GM23338 (cell line): ENCODE data around the gene ANKRD49. TPM values are rescaled to one million over a fixed set of nuclear protein-coding genes. Genes with fewer than 3 reads are reported as not detected.
"Not testable (repeated sequence)": the region's sequence is repeated elsewhere in the genome, so short reads cannot be mapped to it uniquely, and the experiment has no call there.

Source experiments
- ATAC-seq: fragments of 200-7000 bp; cut with Tn5 transposase; 3 replicates; pipeline ENCODE4 v1.9.1; 2020
- DNase-seq: peaks from one replicate; pipeline ENCODE4 v3.0.0-alpha.2; 2015; ENCODE audit warnings: low spot score
- H2AFZ ChIP-seq: fragments of 200-600 bp; sonication (generic); 2 replicates; pipeline ENCODE4 v1.8.0; 2016; ENCODE audit warnings: antibody characterized with exemption, mild to moderate bottlenecking, moderate library complexity
- H3F3A ChIP-seq: fragments of 200-600 bp; sonication (generic); replicated peaks from 2 replicates; pipeline ENCODE4 v1.8.0; 2017; ENCODE audit warnings: antibody characterized with exemption, mixed run types, low read depth
- H3K27ac ChIP-seq: fragments of 200-600 bp; sonication (generic); 2 replicates; pipeline ENCODE4 v1.6.1; 2016; ENCODE audit warnings: low read depth
- H3K27me3 ChIP-seq: fragments of 200-600 bp; sonication (generic); 2 replicates; pipeline ENCODE4 v1.8.0; 2016; ENCODE audit warnings: mild to moderate bottlenecking, mixed run types, moderate library complexity; ENCODE audit not compliant: insufficient read depth
- H3K36me3 ChIP-seq: fragments of 200-600 bp; sonication (generic); 2 replicates; pipeline ENCODE4 v1.8.0; 2016; ENCODE audit warnings: mild to moderate bottlenecking; ENCODE audit not compliant: insufficient read depth
- H3K4me1 ChIP-seq: fragments of 200-600 bp; sonication (generic); 2 replicates; pipeline ENCODE4 v1.8.0; 2016; ENCODE audit warnings: mild to moderate bottlenecking, moderate library complexity; ENCODE audit not compliant: insufficient read depth
- H3K4me2 ChIP-seq: fragments of 200-600 bp; sonication (generic); 2 replicates; pipeline ENCODE4 v1.7.1; 2017; ENCODE audit warnings: mixed run types
- H3K4me3 ChIP-seq: fragments of 200-600 bp; sonication (generic); 2 replicates; pipeline ENCODE4 v1.6.1; 2016; ENCODE audit warnings: mixed run types
- H3K79me2 ChIP-seq: fragments of 200-600 bp; sonication (generic); replicated peaks from 2 replicates; pipeline ENCODE4 v1.8.0; 2017; ENCODE audit warnings: mild to moderate bottlenecking; ENCODE audit not compliant: insufficient read depth
- H3K9me2 ChIP-seq: fragments of 200-600 bp; sonication (generic); 2 replicates; pipeline ENCODE4 v1.8.0; 2017; ENCODE audit not compliant: insufficient read depth
- H4K20me1 ChIP-seq: fragments of 200-600 bp; sonication (generic); replicated peaks from 2 replicates; pipeline ENCODE4 v1.8.0; 2017; ENCODE audit warnings: mild to moderate bottlenecking; ENCODE audit not compliant: insufficient read depth
- H3K27ac Mint-ChIP-seq: 2 replicates; pipeline ENCODE4 v1.8.0; 2020; ENCODE audit warnings: inconsistent platforms, mild to moderate bottlenecking, moderate library complexity, mixed read lengths
- H3K27me3 Mint-ChIP-seq: 3 replicates; pipeline ENCODE4 v1.8.0; 2022; ENCODE audit warnings: low read depth, mild to moderate bottlenecking, moderate library complexity, mixed read lengths, inconsistent platforms; ENCODE audit not compliant: insufficient read depth, poor library complexity
- H3K36me3 Mint-ChIP-seq: 3 replicates; pipeline ENCODE4 v1.8.0; 2021; ENCODE audit warnings: low read depth, mild to moderate bottlenecking, inconsistent platforms, moderate library complexity, mixed read lengths
- H3K4me1 Mint-ChIP-seq: 3 replicates; pipeline ENCODE4 v1.8.0; 2020; ENCODE audit warnings: mild to moderate bottlenecking, inconsistent platforms, mixed read lengths
- H3K4me3 Mint-ChIP-seq: 3 replicates; pipeline ENCODE4 v1.8.0; 2021; ENCODE audit warnings: moderate library complexity, mild to moderate bottlenecking, inconsistent platforms, mixed read lengths
- H3K9me3 Mint-ChIP-seq: 3 replicates; pipeline ENCODE4 v1.8.0; 2020; ENCODE audit warnings: moderate library complexity, mild to moderate bottlenecking, inconsistent platforms, mixed read lengths
- CTCF ChIP-seq, 2 experiments: fragments of 200-600 bp in 1 of 2; sonication (generic) in 1 of 2; conservative IDR thresholded peaks; 2 replicates each; pipeline versions ENCODE4 v1.5.1 to v1.6.1; 2016 to 2017; ENCODE audit warnings: antibody characterized with exemption in 2 of 2, low read depth in 2 of 2, mild to moderate bottlenecking in 2 of 2, moderate library complexity in 1 of 2
- REST ChIP-seq: IDR thresholded peaks from one replicate; pipeline ENCODE4 v1.6.1; 2018; ENCODE audit warnings: antibody characterized with exemption; ENCODE audit not compliant: unreplicated experiment
- polyA plus RNA-seq: library from polyadenylated mRNA; unstranded; fragments of >200 nt; fragmentation: Nextera tagmentation; extraction: Ambion mirVana; gene quantifications from 2 replicates; pipeline ENCODE4 v1.2.1, GENCODE V29; 2016
- total RNA-seq: library from RNA; depleted of rRNA; stranded (reverse); fragments of >200 nt; shearing (Covaris generic); gene quantifications from 2 replicates; pipeline ENCODE4 v1.2.3, GENCODE V29; 2014
- TF ChIP-seq, protein P1 (sequence below): IDR thresholded peaks from 2 replicates; pipeline ENCODE4 v1.6.1; 2016; ENCODE audit warnings: antibody characterized with exemption

The ANKRD49 gene
- total and polyA plus RNA-seq, 2 experiments from 2014 or later: 16.0 to 35.2 TPM

DNA sequence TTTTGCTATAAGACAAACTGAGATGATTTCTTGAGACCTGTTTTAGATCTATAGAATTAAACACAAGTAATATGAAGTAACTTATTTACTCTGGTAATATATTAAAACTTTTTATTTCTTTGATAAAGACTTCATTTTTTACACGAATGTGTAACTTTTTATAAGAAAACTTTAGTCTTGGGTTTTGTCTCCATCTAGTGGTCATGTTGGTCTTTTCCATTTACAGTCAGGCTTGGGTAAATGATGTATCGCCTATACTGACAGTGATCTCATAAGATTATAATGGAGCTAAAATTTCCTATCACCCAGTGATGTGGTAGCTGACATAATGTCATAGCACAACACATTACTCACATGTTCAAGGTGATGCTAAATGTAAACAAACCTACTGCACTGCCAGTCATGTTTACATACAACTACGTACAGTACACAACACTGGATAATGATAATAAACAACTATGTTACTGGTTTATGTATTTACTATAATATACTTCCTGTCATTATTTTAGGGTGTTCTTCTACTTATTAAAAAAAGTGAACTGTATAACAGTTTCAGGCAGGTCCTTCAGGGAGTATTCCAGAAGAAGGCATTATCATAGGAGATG, 11.0 kb downstream of the ANKRD49 start:
- H3K4me2 ChIP-seq: no peak overlapping the region
- Mint-ChIP-seq H3K4me1 (no peaks in the 10 kb centered on the region), H3K27ac (no peak overlapping the region)

GRCh38 chr11:94506513-94506912, 12.7 kb downstream of the ANKRD49 start:
- not testable (repeated sequence) for ATAC-seq, H3K9me2 ChIP-seq, H3F3A ChIP-seq, H3K9me3 Mint-ChIP-seq, H3K79me2 ChIP-seq, H3K4me1 Mint-ChIP-seq, H3K27ac ChIP-seq, H4K20me1 ChIP-seq, H3K27me3 Mint-ChIP-seq, DNase-seq, H3K36me3 ChIP-seq, H3K4me3 ChIP-seq, H3K27me3 ChIP-seq, H3K4me1 ChIP-seq, H3K4me3 Mint-ChIP-seq, H3K27ac Mint-ChIP-seq, H3K36me3 Mint-ChIP-seq, H2AFZ ChIP-seq, H3K4me2 ChIP-seq

More for the DNA sequence above, 11.0 kb downstream of the ANKRD49 start:
- Mint-ChIP-seq H3K4me3 (no peak overlapping the region), H3K9me3 (no peaks in the 10 kb centered on the region), H3K27me3 (no peaks in the 10 kb centered on the region), H3K36me3 (no peaks in the 10 kb centered on the region)
- no peak overlapping the region for H3K4me3 ChIP-seq
- ATAC-seq (no peak), DNase-seq (peak; percentile 74)
- no peaks in the 10 kb centered on the region for H4K20me1 ChIP-seq
- H3K36me3 ChIP-seq: no peaks in the 10 kb centered on the region
- no peak for TF ChIP-seq REST
- TF ChIP-seq CTCF (conservative IDR thresholded peaks at IDR 0.05; ENCODE audit: low read depth in 2 of 2): peak; percentile 68 to 91
- TF ChIP-seq, protein P1, sequence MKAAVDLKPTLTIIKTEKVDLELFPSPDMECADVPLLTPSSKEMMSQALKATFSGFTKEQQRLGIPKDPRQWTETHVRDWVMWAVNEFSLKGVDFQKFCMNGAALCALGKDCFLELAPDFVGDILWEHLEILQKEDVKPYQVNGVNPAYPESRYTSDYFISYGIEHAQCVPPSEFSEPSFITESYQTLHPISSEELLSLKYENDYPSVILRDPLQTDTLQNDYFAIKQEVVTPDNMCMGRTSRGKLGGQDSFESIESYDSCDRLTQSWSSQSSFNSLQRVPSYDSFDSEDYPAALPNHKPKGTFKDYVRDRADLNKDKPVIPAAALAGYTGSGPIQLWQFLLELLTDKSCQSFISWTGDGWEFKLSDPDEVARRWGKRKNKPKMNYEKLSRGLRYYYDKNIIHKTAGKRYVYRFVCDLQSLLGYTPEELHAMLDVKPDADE: no peak
- H3K4me1 ChIP-seq: no peaks in the 10 kb centered on the region
- no peaks in the 10 kb centered on the region for H3K79me2 ChIP-seq
- H3K27ac ChIP-seq: no peak overlapping the region
- H3K27me3 ChIP-seq: no peaks in the 10 kb centered on the region
- H2AFZ ChIP-seq: no peak overlapping the region
- no peaks in the 10 kb centered on the region for H3K9me2 ChIP-seq
- H3F3A ChIP-seq: no peaks in the 10 kb centered on the region
